Activated CD4-positive, alpha-beta T cell treated with anti-CD3 and anti-CD28 coated beads, Interleukin-2, amount 10 ng/mL, durations not matched to agents 7 days and 5 days (primary cell): ENCODE data around the gene THEM5. TPM values are rescaled to one million over a fixed set of nuclear protein-coding genes. Genes with fewer than 3 reads are reported as not detected.

Experiments used
- CTCF ChIA-PET: fragments of 350-600 bp; sonication (Branson Sonifier 250); formaldehyde crosslinking; loops from one replicate; lab custom pipeline; 2021; ENCODE audit warnings: antibody characterized with exemption; lab: Charles Lee
- POLR2A ChIA-PET: fragments of 350-600 bp; sonication (Branson Sonifier 250); formaldehyde crosslinking; loops from one replicate; lab custom pipeline; 2021; ENCODE audit warnings: antibody characterized with exemption; lab: Charles Lee
- DNase-seq: peaks from one replicate; pipeline ENCODE4 v3.0.0-alpha.2; 2020
- H3K27ac Mint-ChIP-seq: one replicate; pipeline ENCODE4 v1.8.0; 2021; ENCODE audit warnings: mild to moderate bottlenecking, moderate library complexity, mixed read lengths
- H3K27me3 Mint-ChIP-seq: one replicate; pipeline ENCODE4 v1.8.0; 2021; ENCODE audit warnings: mixed read lengths
- H3K36me3 Mint-ChIP-seq: one replicate; pipeline ENCODE4 v1.8.0; 2021; ENCODE audit warnings: low read depth, mixed read lengths
- H3K4me1 Mint-ChIP-seq: one replicate; pipeline ENCODE4 v1.8.0; 2021; ENCODE audit warnings: mixed read lengths
- H3K4me3 Mint-ChIP-seq: one replicate; pipeline ENCODE4 v1.8.0; 2021; ENCODE audit warnings: mild to moderate bottlenecking, moderate library complexity, mixed read lengths
- H3K9me3 Mint-ChIP-seq: one replicate; pipeline ENCODE4 v1.8.0; 2021; ENCODE audit warnings: mixed read lengths
- total RNA-seq, 2 experiments: library from RNA; stranded (reverse); gene quantifications; one replicate each; pipeline ENCODE4 v1.2.3, GENCODE V29; 2021

THEM5 gene
- total RNA-seq, 2 experiments from 2014 or later = not detected

GRCh38 chr1:151825204-151825603, 28.3 kb downstream of the THEM5 start:
- DNase-seq = no peak
- Mint-ChIP-seq H3K4me3 (peak overlapping the region; percentile 65), H3K36me3 (no peaks in the 10 kb centered on the region), H3K27ac (peak overlapping the region; percentile 11), H3K4me1 (peaks cover 67% of the 10 kb centered on the region), H3K27me3 (no peaks in the 10 kb centered on the region), H3K9me3 (no peaks in the 10 kb centered on the region)
- ChIA-PET POLR2A (no interaction called here), CTCF (interaction anchor here (1.9 to 3.7 kb wide), 2 partner anchors 12 to 15 kb away, joined by 4 to 18 read pairs; no protein-coding TSS in a partner anchor)

- Mint-ChIP-seq H3K4me1 (peaks cover 60% of the 10 kb centered on the region), H3K36me3 (no peaks in the 10 kb centered on the region), H3K27me3 (no peaks in the 10 kb centered on the region), H3K9me3 (no peaks in the 10 kb centered on the region), H3K27ac (peak overlapping the region; percentile 44), H3K4me3 (peak overlapping the region; percentile 43)
- ChIA-PET POLR2A (no interaction called here), CTCF (interaction anchor here (2.0 kb wide), 1 partner anchor 8 kb away, joined by 10 read pairs; the partner anchor contains the start of gene RORC)
- DNase-seq = no peak
Observed at GRCh38 chr1:151823175-151823574, 30.3 kb downstream of the THEM5 start.

- CTCF ChIA-PET = interaction anchor here (0.6 to 3.7 kb wide), 4 partner anchors 9 to 226 kb away, joined by 3 to 17 read pairs (median 12); partner anchors contain the start of gene RORC
- no peaks in the 10 kb centered on the region for H3K9me3 Mint-ChIP-seq
- peak overlapping the region; percentile 43 for H3K4me3 Mint-ChIP-seq
- peak overlapping the region; percentile 44 for H3K27ac Mint-ChIP-seq
- POLR2A ChIA-PET = no interaction called here
- no peaks in the 10 kb centered on the region for H3K27me3 Mint-ChIP-seq
- no peaks in the 10 kb centered on the region for H3K36me3 Mint-ChIP-seq
- DNase-seq = no peak
- peaks cover 59% of the 10 kb centered on the region for H3K4me1 Mint-ChIP-seq
Observed at GRCh38 chr1:151822404-151822803, 31.1 kb downstream of the THEM5 start.

- H3K4me3 Mint-ChIP-seq = no peak overlapping the region
- no peaks in the 10 kb centered on the region for H3K36me3 Mint-ChIP-seq
- CTCF ChIA-PET = interaction anchor here (0.7 to 3.7 kb wide), 12 partner anchors 9 to 227 kb away, joined by 3 to 17 read pairs (median 3); no protein-coding TSS in a partner anchor
- H3K27me3 Mint-ChIP-seq = no peaks in the 10 kb centered on the region
- H3K4me1 Mint-ChIP-seq = peaks cover 64% of the 10 kb centered on the region
- POLR2A ChIA-PET = interaction anchor here (0.6 kb wide), 1 partner anchor 30 kb away, joined by 3 read pairs; no protein-coding TSS in a partner anchor
- DNase-seq = no peak
- peak overlapping the region; percentile 43 for H3K27ac Mint-ChIP-seq
- H3K9me3 Mint-ChIP-seq = no peaks in the 10 kb centered on the region
Observed at GRCh38 chr1:151820940-151821339, 32.6 kb downstream of the THEM5 start.

GRCh38 chr1:151819976-151820623, 33.4 kb downstream of the THEM5 start:
- Mint-ChIP-seq H3K27ac (peak overlapping the region; percentile 33), H3K27me3 (no peaks in the 10 kb centered on the region), H3K9me3 (no peaks in the 10 kb centered on the region), H3K4me1 (peaks cover 69% of the 10 kb centered on the region), H3K36me3 (no peaks in the 10 kb centered on the region), H3K4me3 (no peak overlapping the region)
- no peak for DNase-seq
- ChIA-PET CTCF (interaction anchor here (0.8 to 3.7 kb wide), 11 partner anchors 8 to 196 kb away, joined by 3 to 17 read pairs (median 5); no protein-coding TSS in a partner anchor), POLR2A (no interaction called here)

GRCh38 chr1:151819227-151819835, 34.2 kb downstream of the THEM5 start:
- POLR2A ChIA-PET = no interaction called here
- Mint-ChIP-seq H3K36me3 (no peaks in the 10 kb centered on the region), H3K27me3 (no peaks in the 10 kb centered on the region), H3K9me3 (no peaks in the 10 kb centered on the region), H3K27ac (peak overlapping the region; percentile 33), H3K4me3 (no peak overlapping the region), H3K4me1 (peaks cover 71% of the 10 kb centered on the region)
- no peak for DNase-seq
- CTCF ChIA-PET = interaction anchor here (1.1 to 3.7 kb wide), 7 partner anchors 8 to 40 kb away, joined by 3 to 17 read pairs (median 9); no protein-coding TSS in a partner anchor

- no peak for DNase-seq
- CTCF ChIA-PET = interaction anchor here (0.8 to 1.6 kb wide), 7 partner anchors 11 to 28 kb away, joined by 3 to 4 read pairs (median 3); no protein-coding TSS in a partner anchor
- H3K27ac Mint-ChIP-seq = peak overlapping the region; percentile 65
- H3K27me3 Mint-ChIP-seq = no peaks in the 10 kb centered on the region
- peaks cover 72% of the 10 kb centered on the region for H3K4me1 Mint-ChIP-seq
- no peaks in the 10 kb centered on the region for H3K9me3 Mint-ChIP-seq
- H3K4me3 Mint-ChIP-seq = no peak overlapping the region
- POLR2A ChIA-PET = no interaction called here
- H3K36me3 Mint-ChIP-seq = no peaks in the 10 kb centered on the region
Observed at GRCh38 chr1:151817353-151817730, 36.2 kb downstream of the THEM5 start.

- no peaks in the 10 kb centered on the region for H3K9me3 Mint-ChIP-seq
- peaks cover 67% of the 10 kb centered on the region for H3K4me1 Mint-ChIP-seq
- CTCF ChIA-PET = interaction anchor here (0.8 to 1.7 kb wide), 10 partner anchors 10 to 27 kb away, joined by 3 to 7 read pairs (median 3); no protein-coding TSS in a partner anchor
- DNase-seq = no peak
- POLR2A ChIA-PET = no interaction called here
- H3K27ac Mint-ChIP-seq = peak overlapping the region; percentile 6
- no peak overlapping the region for H3K4me3 Mint-ChIP-seq
- no peaks in the 10 kb centered on the region for H3K36me3 Mint-ChIP-seq
- no peaks in the 10 kb centered on the region for H3K27me3 Mint-ChIP-seq
Observed at GRCh38 chr1:151816548-151817352, 36.8 kb downstream of the THEM5 start.

- Mint-ChIP-seq H3K36me3 (no peaks in the 10 kb centered on the region), H3K4me3 (peak overlapping the region; percentile 24), H3K9me3 (no peaks in the 10 kb centered on the region), H3K27me3 (no peaks in the 10 kb centered on the region), H3K4me1 (peaks cover 58% of the 10 kb centered on the region), H3K27ac (peak overlapping the region; percentile 83)
- ChIA-PET CTCF (interaction anchor here (0.9 to 1.8 kb wide), 8 partner anchors 9 to 87 kb away, joined by 3 to 7 read pairs (median 3); no protein-coding TSS in a partner anchor), POLR2A (no interaction called here)
- peak; percentile 62 for DNase-seq
Observed at GRCh38 chr1:151815716-151816327, 37.7 kb downstream of the THEM5 start.

- Mint-ChIP-seq H3K4me3 (no peak overlapping the region), H3K27ac (peak overlapping the region; percentile 83), H3K4me1 (peaks cover 50% of the 10 kb centered on the region)
Observed at GRCh38 chr1:151814971-151815545, 38.5 kb downstream of the THEM5 start.

GRCh38 chr1:151814426-151814825, 39.1 kb downstream of the THEM5 start:
- no peak for DNase-seq
- H3K9me3 Mint-ChIP-seq = no peaks in the 10 kb centered on the region
- no peak overlapping the region for H3K4me3 Mint-ChIP-seq
- no peaks in the 10 kb centered on the region for H3K27me3 Mint-ChIP-seq
- H3K36me3 Mint-ChIP-seq = no peaks in the 10 kb centered on the region
- H3K27ac Mint-ChIP-seq = no peak overlapping the region
- ChIA-PET POLR2A (no interaction called here), CTCF (interaction anchor here (1.8 kb wide), 1 partner anchor 14 kb away, joined by 7 read pairs; no protein-coding TSS in a partner anchor)
- H3K4me1 Mint-ChIP-seq = peaks cover 44% of the 10 kb centered on the region

More at GRCh38 chr1:151814971-151815545, 38.5 kb downstream of the THEM5 start:
- Mint-ChIP-seq H3K27me3 (no peaks in the 10 kb centered on the region), H3K9me3 (no peaks in the 10 kb centered on the region), H3K36me3 (no peaks in the 10 kb centered on the region)
- ChIA-PET CTCF (interaction anchor here (1.1 to 1.8 kb wide), 6 partner anchors 13 to 88 kb away, joined by 3 to 7 read pairs (median 4); no protein-coding TSS in a partner anchor), POLR2A (no interaction called here)
- no peak for DNase-seq
